HepG2 (cell line): ENCODE data around the gene APOA1. TPM values are rescaled to one million over a fixed set of nuclear protein-coding genes. Genes with fewer than 3 reads are reported as not detected.
A peak's percentile ranks its signal among the peaks of the same experiment; 100 is the strongest.

Experiments
- CBX1 ChIP-seq: IDR thresholded peaks from one replicate; pipeline ENCODE4 v1.6.1; 2016; ENCODE audit warnings: antibody characterized with exemption, low read depth
- CREB1 ChIP-seq, 2 experiments: fragments of 450-650 bp in 1 of 2; IDR thresholded peaks; 2 replicates each; pipeline ENCODE4 v1.6.1; 2016 to 2017; ENCODE audit warnings: control low read depth in 1 of 2, mild to moderate bottlenecking in 1 of 2, missing compliant biosample characterization in 1 of 2, missing genetic modification characterization in 1 of 2
- DR1 ChIP-seq: sonication (generic); formaldehyde crosslinking; IDR thresholded peaks from 2 replicates; pipeline ENCODE4 v1.8.0; 2021; ENCODE audit warnings: mild to moderate bottlenecking, missing genetic modification reagents, inconsistent platforms
- FOXC1 ChIP-seq: sonication (generic); formaldehyde crosslinking; IDR thresholded peaks from 2 replicates; pipeline ENCODE4 v1.8.0; 2022; ENCODE audit warnings: mild to moderate bottlenecking, missing genetic modification reagents, borderline replicate concordance
- IRX3 ChIP-seq: sonication (generic); formaldehyde crosslinking; IDR thresholded peaks from 2 replicates; pipeline ENCODE4 v1.8.1; 2023; ENCODE audit warnings: mild to moderate bottlenecking, low read depth, missing genetic modification reagents, borderline replicate concordance
- KLF6 ChIP-seq: IDR thresholded peaks from 2 replicates; pipeline ENCODE4 v1.8.0; 2016; ENCODE audit warnings: missing biosample characterization, missing genetic modification reagents
- POLR2G ChIP-seq: fragments of 200-400 bp; formaldehyde crosslinking; IDR thresholded peaks from 2 replicates; pipeline ENCODE4 v1.6.1; 2018; ENCODE audit warnings: mild to moderate bottlenecking, low read depth, low read length, moderate library complexity
- TARDBP ChIP-seq: sonication (generic); formaldehyde crosslinking; IDR thresholded peaks from 2 replicates; pipeline ENCODE4 v1.8.0; 2022; ENCODE audit warnings: mild to moderate bottlenecking, missing genetic modification reagents
- TBX3 ChIP-seq: fragments of 450-650 bp; IDR thresholded peaks from 2 replicates; pipeline ENCODE4 v1.6.1; 2017; ENCODE audit warnings: antibody characterized with exemption, mild to moderate bottlenecking, inconsistent platforms, borderline replicate concordance
- ZNF484 ChIP-seq: sonication (generic); formaldehyde crosslinking; IDR thresholded peaks from 2 replicates; pipeline ENCODE4 v1.5.1; 2020; ENCODE audit warnings: mild to moderate bottlenecking, low read depth, missing genetic modification reagents, borderline replicate concordance
- ZNF674 ChIP-seq: sonication (generic); formaldehyde crosslinking; IDR thresholded peaks from 2 replicates; pipeline ENCODE4 v1.5.0; 2020; ENCODE audit warnings: low read depth, mild to moderate bottlenecking, missing genetic modification reagents
- ZSCAN22 ChIP-seq: sonication (generic); formaldehyde crosslinking; IDR thresholded peaks from 2 replicates; pipeline ENCODE4 v1.4.0; 2020; ENCODE audit warnings: mild to moderate bottlenecking, missing genetic modification reagents
- polyA plus RNA-seq, 8 experiments: library from polyadenylated mRNA; depleted of rRNA in 3 of 8; stranded (reverse) in 7 of 8; unstranded in 1 of 8; fragments of >200 nt; fragmentation: Illumina TruSeq in 4 of 8; extraction: Trizol in 4 of 8; gene quantifications; 2 replicates each; pipeline versions ENCODE4 v1.2.1 to v1.2.3, GENCODE V29; 2011 to 2016; ENCODE audit warnings: low read depth in 4 of 8, missing spikeins in 1 of 8, mixed read lengths in 1 of 8; ENCODE audit not compliant: insufficient read depth in 1 of 8
- total RNA-seq, 5 experiments: library from RNA; depleted of rRNA; stranded (reverse); fragments of >200 nt; fragmentation: Illumina TruSeq; extraction: Trizol; gene quantifications; 2 replicates each; pipeline ENCODE4 v1.2.3, GENCODE V29; 2016; ENCODE audit warnings: low read depth in 1 of 5
- TF ChIP-seq, protein P1 (sequence below): sonication (generic); formaldehyde crosslinking; IDR thresholded peaks from 2 replicates; pipeline ENCODE4; 2020; ENCODE audit warnings: missing genetic modification reagents, mild to moderate bottlenecking, borderline replicate concordance
- TF ChIP-seq, protein P2 (sequence below): IDR thresholded peaks from 2 replicates; pipeline ENCODE4 v1.6.1; 2016; ENCODE audit warnings: mild to moderate bottlenecking
- TF ChIP-seq, protein P3 (sequence below): sonication (generic); formaldehyde crosslinking; IDR thresholded peaks from 2 replicates; pipeline ENCODE4 v1.4.0; 2020; ENCODE audit warnings: missing genetic modification reagents, low read depth, mild to moderate bottlenecking, borderline replicate concordance
- TF ChIP-seq, protein P4 (sequence below): sonication (generic); formaldehyde crosslinking; IDR thresholded peaks from 2 replicates; pipeline ENCODE4 v1.5.0; 2020; ENCODE audit warnings: missing genetic modification reagents

APOA1 gene
- total and polyA plus RNA-seq, 2 of the 13 experiments (the other 11 are each of a cell fraction or from before 2014, with no cell fraction given), result 1,973 to 5,485 TPM

DNA sequence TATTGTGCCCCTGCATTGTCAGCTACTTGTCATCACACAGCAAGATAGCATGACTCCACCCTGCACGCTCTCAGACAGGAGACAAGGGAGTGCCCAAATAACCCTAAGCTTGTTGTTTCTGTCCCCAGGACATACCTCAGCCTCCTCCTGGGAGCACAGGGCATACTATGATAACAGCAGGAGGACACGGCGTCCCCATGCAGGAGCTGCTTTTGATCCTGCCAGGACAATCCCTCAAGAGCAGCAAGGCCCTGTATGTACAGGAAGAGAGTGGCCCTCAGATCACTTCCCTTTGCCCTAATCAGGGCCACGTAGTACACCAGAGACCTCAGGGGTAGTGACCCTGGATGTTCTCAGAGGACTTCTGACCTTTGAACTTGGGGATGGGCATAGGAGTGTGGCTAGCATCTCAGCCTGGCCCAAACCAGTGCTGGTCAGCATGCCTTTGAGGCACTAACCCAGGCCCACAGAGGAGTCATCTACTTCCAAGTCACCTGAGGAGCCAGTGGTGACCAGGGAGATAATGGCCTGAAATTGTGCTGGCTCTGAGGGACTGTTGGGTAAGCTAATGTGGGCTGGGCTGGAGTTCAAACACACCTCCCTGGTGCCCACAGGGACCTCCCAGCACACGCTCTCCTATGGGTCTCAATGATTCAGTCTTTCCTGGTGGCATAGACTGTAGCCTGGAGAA is 23.5 kb downstream of the APOA1 start (continued):
- TF ChIP-seq, protein P1, sequence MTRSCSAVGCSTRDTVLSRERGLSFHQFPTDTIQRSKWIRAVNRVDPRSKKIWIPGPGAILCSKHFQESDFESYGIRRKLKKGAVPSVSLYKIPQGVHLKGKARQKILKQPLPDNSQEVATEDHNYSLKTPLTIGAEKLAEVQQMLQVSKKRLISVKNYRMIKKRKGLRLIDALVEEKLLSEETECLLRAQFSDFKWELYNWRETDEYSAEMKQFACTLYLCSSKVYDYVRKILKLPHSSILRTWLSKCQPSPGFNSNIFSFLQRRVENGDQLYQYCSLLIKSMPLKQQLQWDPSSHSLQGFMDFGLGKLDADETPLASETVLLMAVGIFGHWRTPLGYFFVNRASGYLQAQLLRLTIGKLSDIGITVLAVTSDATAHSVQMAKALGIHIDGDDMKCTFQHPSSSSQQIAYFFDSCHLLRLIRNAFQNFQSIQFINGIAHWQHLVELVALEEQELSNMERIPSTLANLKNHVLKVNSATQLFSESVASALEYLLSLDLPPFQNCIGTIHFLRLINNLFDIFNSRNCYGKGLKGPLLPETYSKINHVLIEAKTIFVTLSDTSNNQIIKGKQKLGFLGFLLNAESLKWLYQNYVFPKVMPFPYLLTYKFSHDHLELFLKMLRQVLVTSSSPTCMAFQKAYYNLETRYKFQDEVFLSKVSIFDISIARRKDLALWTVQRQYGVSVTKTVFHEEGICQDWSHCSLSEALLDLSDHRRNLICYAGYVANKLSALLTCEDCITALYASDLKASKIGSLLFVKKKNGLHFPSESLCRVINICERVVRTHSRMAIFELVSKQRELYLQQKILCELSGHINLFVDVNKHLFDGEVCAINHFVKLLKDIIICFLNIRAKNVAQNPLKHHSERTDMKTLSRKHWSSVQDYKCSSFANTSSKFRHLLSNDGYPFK (CRISPR knock-in tag), result no peak
- TF ChIP-seq ZSCAN22 (no peak), KLF6 (CRISPR knock-in tag) (no peak), FOXC1 (CRISPR knock-in tag) (no peak), POLR2G (no peak), CREB1 (IDR thresholded peaks at IDR 0.05) (no peak), CREB1 (CRISPR knock-in tag; IDR thresholded peaks at IDR 0.05) (0 out of 2 replicates have a peak, but pooled peaks have one; percentile 44), ZNF484 (CRISPR knock-in tag) (no peak), ZNF674 (CRISPR knock-in tag) (no peak), CBX1 (no peak), TBX3 (no peak), IRX3 (CRISPR knock-in tag) (no peak), DR1 (CRISPR knock-in tag) (no peak), TARDBP (CRISPR knock-in tag) (no peak)
- TF ChIP-seq, protein P2, sequence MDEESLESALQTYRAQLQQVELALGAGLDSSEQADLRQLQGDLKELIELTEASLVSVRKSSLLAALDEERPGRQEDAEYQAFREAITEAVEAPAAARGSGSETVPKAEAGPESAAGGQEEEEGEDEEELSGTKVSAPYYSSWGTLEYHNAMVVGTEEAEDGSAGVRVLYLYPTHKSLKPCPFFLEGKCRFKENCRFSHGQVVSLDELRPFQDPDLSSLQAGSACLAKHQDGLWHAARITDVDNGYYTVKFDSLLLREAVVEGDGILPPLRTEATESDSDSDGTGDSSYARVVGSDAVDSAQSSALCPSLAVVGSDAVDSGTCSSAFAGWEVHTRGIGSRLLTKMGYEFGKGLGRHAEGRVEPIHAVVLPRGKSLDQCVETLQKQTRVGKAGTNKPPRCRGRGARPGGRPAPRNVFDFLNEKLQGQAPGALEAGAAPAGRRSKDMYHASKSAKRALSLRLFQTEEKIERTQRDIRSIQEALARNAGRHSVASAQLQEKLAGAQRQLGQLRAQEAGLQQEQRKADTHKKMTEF, result no peak
- TF ChIP-seq, protein P3, sequence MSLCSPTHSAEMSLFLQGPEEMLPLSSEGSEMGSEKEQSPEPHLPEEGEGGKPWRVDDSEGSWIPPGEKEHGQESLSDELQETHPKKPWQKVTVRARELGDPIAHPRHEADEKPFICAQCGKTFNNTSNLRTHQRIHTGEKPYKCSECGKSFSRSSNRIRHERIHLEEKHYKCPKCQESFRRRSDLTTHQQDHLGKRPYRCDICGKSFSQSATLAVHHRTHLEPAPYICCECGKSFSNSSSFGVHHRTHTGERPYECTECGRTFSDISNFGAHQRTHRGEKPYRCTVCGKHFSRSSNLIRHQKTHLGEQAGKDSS (CRISPR knock-in tag), result no peak
- TF ChIP-seq, protein P4, sequence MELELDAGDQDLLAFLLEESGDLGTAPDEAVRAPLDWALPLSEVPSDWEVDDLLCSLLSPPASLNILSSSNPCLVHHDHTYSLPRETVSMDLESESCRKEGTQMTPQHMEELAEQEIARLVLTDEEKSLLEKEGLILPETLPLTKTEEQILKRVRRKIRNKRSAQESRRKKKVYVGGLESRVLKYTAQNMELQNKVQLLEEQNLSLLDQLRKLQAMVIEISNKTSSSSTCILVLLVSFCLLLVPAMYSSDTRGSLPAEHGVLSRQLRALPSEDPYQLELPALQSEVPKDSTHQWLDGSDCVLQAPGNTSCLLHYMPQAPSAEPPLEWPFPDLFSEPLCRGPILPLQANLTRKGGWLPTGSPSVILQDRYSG (CRISPR knock-in tag), result no peak
